Fibroblast of skin of back (primary cell): ENCODE results near the gene DYNLT2B. TPM values are rescaled to one million over a fixed set of nuclear protein-coding genes. Genes with fewer than 3 reads are reported as not detected.
"Not testable (repeated sequence)": the region's sequence is repeated elsewhere in the genome, so short reads cannot be mapped to it uniquely, and the experiment has no call there.

Source experiments
- DNase-seq: peaks from one replicate; pipeline ENCODE4 v3.0.0-alpha.2; 2013
- polyA plus RNA-seq, 2 experiments: library from polyadenylated mRNA; unstranded; fragments of 120-200 nt; gene quantifications; one replicate each; pipeline ENCODE4 v1.2.1, GENCODE V29; 2013; ENCODE audit not compliant: insufficient read length in 2 of 2

Gene DYNLT2B
- polyA plus RNA-seq (2013, experiment 1 of 2; ENCODE audit: insufficient read length), result 13.4 TPM
- 11.7 TPM for polyA plus RNA-seq (2013, experiment 2 of 2; ENCODE audit: insufficient read length)

- DNase-seq, result peak; percentile 88
Measured at GRCh38 chr3:196317687-196318467, at the start of gene DYNLT2B. Gene DYNLT2B (minus strand): TSS chr3:196318240. CDS start chr3:196318152, 88 bp downstream.

- no peak for DNase-seq
Measured at GRCh38 chr3:196365736-196366135, 47.7 kb upstream of the DYNLT2B start.

GRCh38 chr3:196360586-196360985, 42.5 kb upstream of the DYNLT2B start:
- DNase-seq, result no peak

- DNase-seq, result not testable (repeated sequence)
Measured at GRCh38 chr3:196358540-196358939, 40.5 kb upstream of the DYNLT2B start.

- DNase-seq, result no peak
Measured at GRCh38 chr3:196357905-196358304, 39.9 kb upstream of the DYNLT2B start.

GRCh38 chr3:196356556-196356955, 38.5 kb upstream of the DYNLT2B start:
- no peak for DNase-seq

GRCh38 chr3:196355668-196356067, 37.6 kb upstream of the DYNLT2B start:
- DNase-seq, result no peak

GRCh38 chr3:196354132-196354531, 36.1 kb upstream of the DYNLT2B start:
- DNase-seq, result no peak

- no peak for DNase-seq
Measured at GRCh38 chr3:196351541-196351940, 33.5 kb upstream of the DYNLT2B start.

- DNase-seq, result no peak
Measured at GRCh38 chr3:196350067-196350466, 32.0 kb upstream of the DYNLT2B start.

- no peak for DNase-seq
Measured at GRCh38 chr3:196348698-196349097, 30.7 kb upstream of the DYNLT2B start.

- DNase-seq, result no peak
Measured at GRCh38 chr3:196344663-196345062, 26.6 kb upstream of the DYNLT2B start.

GRCh38 chr3:196343917-196344316, 25.9 kb upstream of the DYNLT2B start:
- DNase-seq, result not testable (repeated sequence)

- peak; percentile 58 for DNase-seq
Measured at GRCh38 chr3:196341137-196341536, 23.1 kb upstream of the DYNLT2B start.

- no peak for DNase-seq
Measured at GRCh38 chr3:196340466-196340865, 22.4 kb upstream of the DYNLT2B start.

- peak; percentile 69 for DNase-seq
Measured at GRCh38 chr3:196339493-196340254, 21.6 kb upstream of the DYNLT2B start.

- no peak for DNase-seq
Measured at GRCh38 chr3:196339044-196339443, 21.0 kb upstream of the DYNLT2B start.

- no peak for DNase-seq
Measured at GRCh38 chr3:196336319-196337145, 18.5 kb upstream of the DYNLT2B start.

- DNase-seq, result no peak
Measured at GRCh38 chr3:196335503-196335948, 17.5 kb upstream of the DYNLT2B start.

- DNase-seq, result no peak
Measured at GRCh38 chr3:196334982-196335381, 16.9 kb upstream of the DYNLT2B start.

- no peak for DNase-seq
Measured at GRCh38 chr3:196332168-196332567, 14.1 kb upstream of the DYNLT2B start.

GRCh38 chr3:196327405-196327804, 9.4 kb upstream of the DYNLT2B start:
- no peak for DNase-seq

GRCh38 chr3:196326936-196327335, 8.9 kb upstream of the DYNLT2B start:
- DNase-seq, result no peak
